Endothelial cell of umbilical vein (primary cell): ENCODE results near the gene PLAAT2. TPM values are rescaled to one million over a fixed set of nuclear protein-coding genes. Genes with fewer than 3 reads are reported as not detected.

ENCODE experiments used
- BruUV-seq: library from RNA; stranded (reverse); fragments of 400-500 nt; replicated peaks from 2 replicates; lab custom pipeline; 2021; lab: Mats Ljungman, UMichigan
- CTCF ChIA-PET: fragments of 300-600, 350-600 bp; sonication (Branson Sonifier 250); formaldehyde crosslinking; loops from one replicate; lab custom pipeline; 2021; ENCODE audit warnings: antibody characterized with exemption, inconsistent platforms; lab: Charles Lee
- POLR2A ChIA-PET: fragments of 300-600, 350-600 bp; sonication (Branson Sonifier 250); formaldehyde crosslinking; loops from one replicate; lab custom pipeline; 2021; ENCODE audit warnings: antibody characterized with exemption, inconsistent platforms; lab: Charles Lee
- DNase-seq: peaks from one replicate; pipeline ENCODE4 v3.0.0-alpha.2; 2011; ENCODE audit warnings: low read depth, low spot score
- FAIRE-seq: peaks from 2 replicates; lab custom pipeline; 2011; peaks lifted over from hg19 to GRCh38; lab: Jason Lieb, UNC
- H2AFZ ChIP-seq: 2 replicates; pipeline ENCODE4 v1.6.0; 2012; ENCODE audit warnings: low read depth, low read length, control low read depth, inconsistent platforms
- H3K27ac ChIP-seq: 2 replicates; pipeline ENCODE4 v1.5.1; 2011; ENCODE audit warnings: low read depth, mild to moderate bottlenecking, control low read depth, low read length, moderate library complexity; ENCODE audit not compliant: insufficient read depth
- H3K27me3 ChIP-seq, 2 experiments: 2 replicates each; pipeline versions ENCODE4 v1.6.0 to v1.6.1; 2011; ENCODE audit warnings: low read length in 2 of 2, mixed read lengths in 1 of 2; ENCODE audit not compliant: control insufficient read depth in 2 of 2, insufficient read depth in 2 of 2
- H3K36me3 ChIP-seq, 2 experiments: 2 replicates in 1 of 2; 3 replicates in 1 of 2; pipeline ENCODE4 v1.5.1; 2011; ENCODE audit warnings: low read length in 2 of 2, mild to moderate bottlenecking in 1 of 2, moderate library complexity in 1 of 2; ENCODE audit not compliant: control insufficient read depth in 2 of 2, insufficient read depth in 2 of 2; ENCODE audit errors: extremely low read depth in 1 of 2
- H3K4me1 ChIP-seq: 3 replicates; pipeline ENCODE4 v1.5.1; 2011; ENCODE audit warnings: mild to moderate bottlenecking, low read length; ENCODE audit not compliant: control insufficient read depth, insufficient read depth; ENCODE audit errors: extremely low read depth
- H3K4me2 ChIP-seq: 2 replicates; pipeline ENCODE4 v1.6.1; 2011; ENCODE audit warnings: low read length, control low read depth, mixed read lengths; ENCODE audit not compliant: insufficient read depth
- H3K4me3 ChIP-seq, 3 experiments: fragments of 200-600 bp in 1 of 3; sonication (generic), shearing (Covaris generic) in 1 of 3; replicated peaks in 1 of 3; 2 replicates each; pipeline ENCODE4 v1.5.1; 2011 to 2016; ENCODE audit warnings: control low read depth in 3 of 3, low read length in 3 of 3, mild to moderate bottlenecking in 2 of 3, inconsistent platforms in 1 of 3, low read depth in 1 of 3, moderate library complexity in 1 of 3; ENCODE audit not compliant: insufficient read depth in 1 of 3
- H3K79me2 ChIP-seq: 2 replicates; pipeline ENCODE4 v1.6.0; 2012; ENCODE audit warnings: low read length, inconsistent platforms; ENCODE audit not compliant: control insufficient read depth, insufficient read depth
- H3K9ac ChIP-seq: replicated peaks from 2 replicates; pipeline ENCODE3; 2011; ENCODE audit warnings: low read length, control low read depth; ENCODE audit not compliant: insufficient read depth; ENCODE audit errors: extremely low read depth
- H3K9me1 ChIP-seq: replicated peaks from 3 replicates; pipeline ENCODE4 v1.6.0; 2011; ENCODE audit warnings: mild to moderate bottlenecking, low read length; ENCODE audit not compliant: control insufficient read depth, insufficient read depth; ENCODE audit errors: extremely low read depth
- H3K9me3 ChIP-seq: replicated peaks from 2 replicates; pipeline ENCODE4 v1.5.1; 2012; ENCODE audit warnings: low read length, inconsistent platforms; ENCODE audit not compliant: control insufficient read depth, insufficient read depth
- H4K20me1 ChIP-seq: replicated peaks from 2 replicates; pipeline ENCODE3; 2011; ENCODE audit warnings: mild to moderate bottlenecking, low read length; ENCODE audit not compliant: control insufficient read depth, insufficient read depth; ENCODE audit errors: extremely low read depth
- EZH2 ChIP-seq: IDR thresholded peaks from 2 replicates; pipeline ENCODE4 v1.6.1; 2012; ENCODE audit warnings: borderline replicate concordance, low read depth, mild to moderate bottlenecking, moderate library complexity, low read length, inconsistent platforms; ENCODE audit not compliant: severe bottlenecking
- FOS ChIP-seq: IDR thresholded peaks from 2 replicates; pipeline ENCODE4 v1.6.1; 2011; ENCODE audit warnings: mild to moderate bottlenecking, low read length, moderate library complexity, borderline replicate concordance; ENCODE audit not compliant: insufficient read depth
- GATA2 ChIP-seq: IDR thresholded peaks from 2 replicates; pipeline ENCODE4 v1.7.0; 2011; ENCODE audit warnings: low read depth, mild to moderate bottlenecking, moderate library complexity, mixed read lengths, low read length; ENCODE audit not compliant: insufficient read length, insufficient read depth
- JUN ChIP-seq: IDR thresholded peaks from 2 replicates; pipeline ENCODE4 v1.6.1; 2011; ENCODE audit warnings: borderline replicate concordance, low read depth; ENCODE audit not compliant: insufficient read length, insufficient read depth
- MYC ChIP-seq: IDR thresholded peaks from one replicate; pipeline ENCODE4 v1.6.1; 2011; ENCODE audit warnings: mild to moderate bottlenecking, low read depth, low read length
- POLR2A ChIP-seq: IDR thresholded peaks from 2 replicates; pipeline ENCODE4 v1.6.1; 2012; ENCODE audit warnings: low read depth, mild to moderate bottlenecking, control low read depth, low read length
- POLR2AphosphoS5 ChIP-seq: IDR thresholded peaks from 2 replicates; pipeline ENCODE4 v1.6.1; 2012; ENCODE audit warnings: low read depth, mild to moderate bottlenecking, control low read depth, low read length, moderate library complexity; ENCODE audit not compliant: insufficient read depth
- dilution Hi-C: fragments of 300-500 bp; cut with MboI; formaldehyde crosslinking; loops from one replicate; pipeline ENCODE4 v1.15.0; 2019; ENCODE audit warnings: low sequenced_read_pairs; ENCODE audit not compliant: extremely low pct_ligation_motif_present
- intact Hi-C: fragments of 100-400 bp; cut with micrococcal nuclease; formaldehyde crosslinking; loops from one replicate; pipeline ENCODE4 v1.10.0; 2022
- polyA plus RNA-seq, 4 experiments: library from polyadenylated mRNA; depleted of rRNA in 3 of 4; stranded (reverse) in 3 of 4; unstranded in 1 of 4; fragments of >200 nt; gene quantifications; 2 replicates each; pipeline versions ENCODE4 v1.2.1 to v1.2.3, GENCODE V29; 2011 to 2012; ENCODE audit warnings: missing spikeins in 1 of 4
- total RNA-seq: library from RNA; stranded (reverse); gene quantifications from 2 replicates; pipeline ENCODE4 v1.2.3, GENCODE V29; 2021
- TF ChIP-seq, protein P1 (sequence below), 2 donors: IDR thresholded peaks; 1 replicate in 1 of 2; 2 replicates in 1 of 2; pipeline ENCODE4 v1.5.1; 2011; ENCODE audit warnings: low read length in 2 of 2, mild to moderate bottlenecking in 2 of 2, moderate library complexity in 2 of 2, control low read depth in 1 of 2, inconsistent platforms in 1 of 2, low read depth in 1 of 2; ENCODE audit not compliant: insufficient read depth in 1 of 2; ENCODE audit errors: extremely low read depth in 1 of 2
- TF ChIP-seq, protein P2 (sequence below): IDR thresholded peaks from 2 replicates; pipeline ENCODE4 v1.6.1; 2011; ENCODE audit not compliant: insufficient read depth, insufficient read length

Gene PLAAT2
- total and polyA plus RNA-seq, 2 donors (not counting 3 experiments of a cell fraction or from before 2014, with no cell fraction given), result 0.40 TPM; not detected in 1

DNA sequence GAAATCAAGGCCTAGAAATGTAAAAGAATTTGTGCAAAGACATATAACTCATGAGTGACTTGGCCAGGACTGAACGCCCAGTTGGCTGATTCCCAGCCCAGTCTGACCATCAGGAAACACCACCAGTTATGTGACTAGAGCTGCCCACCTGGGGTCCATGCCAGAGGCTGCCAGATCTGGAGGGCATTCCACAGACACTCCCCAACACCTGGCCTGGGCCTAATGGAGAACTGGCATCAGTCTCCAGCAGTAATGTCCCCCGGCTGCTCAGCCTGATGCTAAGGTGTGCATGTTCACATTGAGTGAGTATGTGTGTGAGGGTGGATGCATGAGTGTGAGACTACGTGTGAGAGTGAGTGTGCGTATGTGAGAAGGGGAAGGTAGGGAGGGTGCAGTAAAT lies 35.4 kb upstream of the PLAAT2 start:
- no peaks in the 10 kb centered on the region for H3K9me1 ChIP-seq
- no peak overlapping the region for H3K4me3 ChIP-seq
- no peak for DNase-seq
- H3K9ac ChIP-seq, result no peak overlapping the region
- H3K27ac ChIP-seq, result no peak overlapping the region
- H3K4me1 ChIP-seq, result no peaks in the 10 kb centered on the region
- intact Hi-C loops, result no loop called here
- FAIRE-seq, result no peak
- CTCF ChIA-PET, result no interaction called here
- no peaks in the 10 kb centered on the region for H4K20me1 ChIP-seq
- H3K27me3 ChIP-seq, result no peaks in the 10 kb centered on the region
- H3K36me3 ChIP-seq, result no peaks in the 10 kb centered on the region
- no peaks in the 10 kb centered on the region for H3K9me3 ChIP-seq
- POLR2A ChIA-PET, result no interaction called here
- no peak overlapping the region for H2AFZ ChIP-seq
- BruUV-seq, result no TSS peak
- no peak for TF ChIP-seq JUN
- no peak for TF ChIP-seq EZH2
- TF ChIP-seq, protein P1, sequence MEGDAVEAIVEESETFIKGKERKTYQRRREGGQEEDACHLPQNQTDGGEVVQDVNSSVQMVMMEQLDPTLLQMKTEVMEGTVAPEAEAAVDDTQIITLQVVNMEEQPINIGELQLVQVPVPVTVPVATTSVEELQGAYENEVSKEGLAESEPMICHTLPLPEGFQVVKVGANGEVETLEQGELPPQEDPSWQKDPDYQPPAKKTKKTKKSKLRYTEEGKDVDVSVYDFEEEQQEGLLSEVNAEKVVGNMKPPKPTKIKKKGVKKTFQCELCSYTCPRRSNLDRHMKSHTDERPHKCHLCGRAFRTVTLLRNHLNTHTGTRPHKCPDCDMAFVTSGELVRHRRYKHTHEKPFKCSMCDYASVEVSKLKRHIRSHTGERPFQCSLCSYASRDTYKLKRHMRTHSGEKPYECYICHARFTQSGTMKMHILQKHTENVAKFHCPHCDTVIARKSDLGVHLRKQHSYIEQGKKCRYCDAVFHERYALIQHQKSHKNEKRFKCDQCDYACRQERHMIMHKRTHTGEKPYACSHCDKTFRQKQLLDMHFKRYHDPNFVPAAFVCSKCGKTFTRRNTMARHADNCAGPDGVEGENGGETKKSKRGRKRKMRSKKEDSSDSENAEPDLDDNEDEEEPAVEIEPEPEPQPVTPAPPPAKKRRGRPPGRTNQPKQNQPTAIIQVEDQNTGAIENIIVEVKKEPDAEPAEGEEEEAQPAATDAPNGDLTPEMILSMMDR (IDR thresholded peaks at IDR 0.05; ENCODE audit: extremely low read depth in 1 of 2, insufficient read depth in 1 of 2, low read depth in 1 of 2, low read length in 2 of 2), result no peak
- TF ChIP-seq POLR2A, result no peak
- no peak for TF ChIP-seq POLR2AphosphoS5
- TF ChIP-seq, protein P2, sequence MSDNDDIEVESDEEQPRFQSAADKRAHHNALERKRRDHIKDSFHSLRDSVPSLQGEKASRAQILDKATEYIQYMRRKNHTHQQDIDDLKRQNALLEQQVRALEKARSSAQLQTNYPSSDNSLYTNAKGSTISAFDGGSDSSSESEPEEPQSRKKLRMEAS, result no peak
- no peak for TF ChIP-seq GATA2
- TF ChIP-seq FOS, result no peak
- no peak for TF ChIP-seq MYC
- no peak overlapping the region for H3K4me2 ChIP-seq
- dilution Hi-C loops, result no loop called here
- no peaks in the 10 kb centered on the region for H3K79me2 ChIP-seq
